Sigmoid colon (tissue), 3 donors: ENCODE data around the gene CPLX3.

Experiments used
- POLR2A ChIP-seq, 2 donors: fragments of 450-650 bp; IDR thresholded peaks; one replicate each; pipeline ENCODE4 v1.6.1; 2016; ENCODE audit warnings: antibody characterized with exemption in 2 of 2, mild to moderate bottlenecking in 2 of 2, moderate library complexity in 2 of 2
- TF ChIP-seq, protein P1 (sequence below), 4 experiments: fragments of 450-650 bp in 3 of 4; fragments of 200-600 bp in 1 of 4; IDR thresholded peaks; one replicate each; pipeline ENCODE4 v1.5.1; 2016 to 2019; ENCODE audit warnings: antibody characterized with exemption in 4 of 4, mild to moderate bottlenecking in 3 of 4, moderate library complexity in 2 of 4

GRCh38 chr15:74845581-74845980 lies 19.2 kb downstream of the CPLX3 start:
- TF ChIP-seq, protein P1, sequence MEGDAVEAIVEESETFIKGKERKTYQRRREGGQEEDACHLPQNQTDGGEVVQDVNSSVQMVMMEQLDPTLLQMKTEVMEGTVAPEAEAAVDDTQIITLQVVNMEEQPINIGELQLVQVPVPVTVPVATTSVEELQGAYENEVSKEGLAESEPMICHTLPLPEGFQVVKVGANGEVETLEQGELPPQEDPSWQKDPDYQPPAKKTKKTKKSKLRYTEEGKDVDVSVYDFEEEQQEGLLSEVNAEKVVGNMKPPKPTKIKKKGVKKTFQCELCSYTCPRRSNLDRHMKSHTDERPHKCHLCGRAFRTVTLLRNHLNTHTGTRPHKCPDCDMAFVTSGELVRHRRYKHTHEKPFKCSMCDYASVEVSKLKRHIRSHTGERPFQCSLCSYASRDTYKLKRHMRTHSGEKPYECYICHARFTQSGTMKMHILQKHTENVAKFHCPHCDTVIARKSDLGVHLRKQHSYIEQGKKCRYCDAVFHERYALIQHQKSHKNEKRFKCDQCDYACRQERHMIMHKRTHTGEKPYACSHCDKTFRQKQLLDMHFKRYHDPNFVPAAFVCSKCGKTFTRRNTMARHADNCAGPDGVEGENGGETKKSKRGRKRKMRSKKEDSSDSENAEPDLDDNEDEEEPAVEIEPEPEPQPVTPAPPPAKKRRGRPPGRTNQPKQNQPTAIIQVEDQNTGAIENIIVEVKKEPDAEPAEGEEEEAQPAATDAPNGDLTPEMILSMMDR (IDR thresholded peaks at IDR 0.05), result no peak
- no peak for TF ChIP-seq POLR2A (IDR thresholded peaks at IDR 0.05)
